Mesothelial cell of epicardium (in vitro differentiated cells): ENCODE data around the gene CACNA1C. TPM values are rescaled to one million over a fixed set of nuclear protein-coding genes. Genes with fewer than 3 reads are reported as not detected.

Experiments
- DNase-seq, 2 experiments: peaks; one replicate each; pipeline ENCODE4 v3.0.0; 2021; ENCODE audit warnings: low spot score in 2 of 2; ENCODE audit not compliant: unreplicated experiment in 2 of 2
- H3K27ac Mint-ChIP-seq: 2 replicates; pipeline ENCODE4 v1.8.0; 2021; ENCODE audit warnings: mixed read lengths
- H3K27me3 Mint-ChIP-seq: 2 replicates; pipeline ENCODE4 v1.8.0; 2021; ENCODE audit warnings: low read depth, mixed read lengths
- H3K36me3 Mint-ChIP-seq: 2 replicates; pipeline ENCODE4 v1.8.0; 2021; ENCODE audit warnings: mixed read lengths
- H3K4me1 Mint-ChIP-seq: 2 replicates; pipeline ENCODE4 v1.8.0; 2021; ENCODE audit warnings: mixed read lengths
- H3K4me3 Mint-ChIP-seq: 2 replicates; pipeline ENCODE4 v1.8.0; 2021; ENCODE audit warnings: mild to moderate bottlenecking, moderate library complexity, mixed read lengths
- H3K9me3 Mint-ChIP-seq: 2 replicates; pipeline ENCODE4 v1.8.0; 2021; ENCODE audit warnings: mixed read lengths
- CTCF ChIP-seq: fragments of 200-600 bp; sonication (generic); IDR thresholded peaks from one replicate; pipeline ENCODE4 v1.5.0; 2021; ENCODE audit warnings: antibody characterized with exemption; ENCODE audit not compliant: unreplicated experiment
- total RNA-seq: library from RNA; stranded (reverse); gene quantifications from 3 replicates; pipeline ENCODE4 v1.2.1, GENCODE V29; 2021

CACNA1C gene
- total RNA-seq, 1 donor from 2014 or later, result 33.6 TPM

- no peaks in the 10 kb centered on the region for H3K36me3 Mint-ChIP-seq
- H3K27me3 Mint-ChIP-seq, result no peaks in the 10 kb centered on the region
- no peak overlapping the region for H3K27ac Mint-ChIP-seq
- no peak overlapping the region for H3K4me3 Mint-ChIP-seq
- no peaks in the 10 kb centered on the region for H3K9me3 Mint-ChIP-seq
- no peak for TF ChIP-seq CTCF
- no peak for DNase-seq
- H3K4me1 Mint-ChIP-seq, result no peaks in the 10 kb centered on the region
Measured at GRCh38 chr12:2229661-2230539, 177.1 kb downstream of the CACNA1C start.

- Mint-ChIP-seq H3K27ac (no peak overlapping the region), H3K4me3 (no peak overlapping the region), H3K4me1 (no peaks in the 10 kb centered on the region), H3K9me3 (no peaks in the 10 kb centered on the region), H3K27me3 (no peaks in the 10 kb centered on the region), H3K36me3 (no peaks in the 10 kb centered on the region)
- no peak for TF ChIP-seq CTCF
- DNase-seq, result no peak
Measured at GRCh38 chr12:2231011-2231595, 178.3 kb downstream of the CACNA1C start.

- Mint-ChIP-seq H3K4me3 (no peak overlapping the region), H3K27ac (no peak overlapping the region), H3K9me3 (no peaks in the 10 kb centered on the region), H3K27me3 (no peaks in the 10 kb centered on the region), H3K36me3 (no peaks in the 10 kb centered on the region), H3K4me1 (no peaks in the 10 kb centered on the region)
- DNase-seq, result no peak
- TF ChIP-seq CTCF, result no peak
Measured at GRCh38 chr12:2231956-2232355, 179.2 kb downstream of the CACNA1C start.

GRCh38 chr12:2233034-2233433 is 180.2 kb downstream of the CACNA1C start:
- Mint-ChIP-seq H3K27me3 (no peaks in the 10 kb centered on the region), H3K27ac (no peak overlapping the region), H3K9me3 (no peaks in the 10 kb centered on the region), H3K4me3 (no peak overlapping the region), H3K4me1 (no peaks in the 10 kb centered on the region), H3K36me3 (no peaks in the 10 kb centered on the region)
- no peak for DNase-seq
- no peak for TF ChIP-seq CTCF

- DNase-seq, result no peak
- H3K9me3 Mint-ChIP-seq, result no peaks in the 10 kb centered on the region
- H3K4me1 Mint-ChIP-seq, result no peaks in the 10 kb centered on the region
- no peaks in the 10 kb centered on the region for H3K36me3 Mint-ChIP-seq
- no peak overlapping the region for H3K27ac Mint-ChIP-seq
- H3K27me3 Mint-ChIP-seq, result no peaks in the 10 kb centered on the region
- no peak for TF ChIP-seq CTCF
- no peak overlapping the region for H3K4me3 Mint-ChIP-seq
Measured at GRCh38 chr12:2234091-2234490, 181.3 kb downstream of the CACNA1C start.
